Midbrain (tissue), 1 donor: Measurements from ENCODE around the gene MPV17.
A peak's percentile ranks its signal among the peaks of the same experiment; 100 is the strongest.
"Not testable (repeated sequence)": the region's sequence is repeated elsewhere in the genome, so short reads cannot be mapped to it uniquely, and the experiment has no call there.

Experiments used
- DNase-seq: peaks from one replicate; lab custom pipeline; 2025; lab: John Stamatoyannopoulos, UW

MPV17 gene

DNA sequence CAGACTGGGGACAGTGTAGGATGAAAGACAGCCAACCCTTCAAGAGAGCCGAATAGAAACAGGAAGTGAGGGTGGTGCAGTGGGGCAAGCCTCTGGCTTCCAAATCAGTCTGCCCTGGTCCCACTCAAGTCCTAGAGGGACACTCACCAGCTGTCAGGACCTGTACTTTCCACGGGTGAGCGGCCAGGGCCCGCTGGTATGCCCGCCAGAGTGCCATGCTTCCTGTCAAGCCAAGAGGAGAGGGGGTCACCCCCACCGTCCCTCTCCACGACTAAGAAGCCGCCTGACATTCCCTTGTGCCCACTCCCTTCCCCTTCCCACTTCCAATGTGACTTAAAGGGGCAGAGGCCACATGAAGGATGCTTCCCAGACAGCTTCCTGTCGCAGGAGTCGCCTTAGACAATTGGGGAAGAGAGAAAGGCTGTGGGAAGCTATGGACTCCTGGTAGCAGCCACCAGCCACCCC is 564 bp downstream of the MPV17 start:
- no peak for DNase-seq

GRCh38 chr2:27320958-27321543 is 1.8 kb downstream of the MPV17 start:
- no peak for DNase-seq

- not testable (repeated sequence) for DNase-seq
Measured at GRCh38 chr2:27319839-27320238, 3.1 kb downstream of the MPV17 start.

GRCh38 chr2:27316655-27317412 is 6.1 kb downstream of the MPV17 start:
- peak; percentile 29 for DNase-seq

GRCh38 chr2:27315122-27315521 is 7.8 kb downstream of the MPV17 start:
- no peak for DNase-seq

- no peak for DNase-seq
Measured at GRCh38 chr2:27314709-27315108, 8.2 kb downstream of the MPV17 start.

DNA sequence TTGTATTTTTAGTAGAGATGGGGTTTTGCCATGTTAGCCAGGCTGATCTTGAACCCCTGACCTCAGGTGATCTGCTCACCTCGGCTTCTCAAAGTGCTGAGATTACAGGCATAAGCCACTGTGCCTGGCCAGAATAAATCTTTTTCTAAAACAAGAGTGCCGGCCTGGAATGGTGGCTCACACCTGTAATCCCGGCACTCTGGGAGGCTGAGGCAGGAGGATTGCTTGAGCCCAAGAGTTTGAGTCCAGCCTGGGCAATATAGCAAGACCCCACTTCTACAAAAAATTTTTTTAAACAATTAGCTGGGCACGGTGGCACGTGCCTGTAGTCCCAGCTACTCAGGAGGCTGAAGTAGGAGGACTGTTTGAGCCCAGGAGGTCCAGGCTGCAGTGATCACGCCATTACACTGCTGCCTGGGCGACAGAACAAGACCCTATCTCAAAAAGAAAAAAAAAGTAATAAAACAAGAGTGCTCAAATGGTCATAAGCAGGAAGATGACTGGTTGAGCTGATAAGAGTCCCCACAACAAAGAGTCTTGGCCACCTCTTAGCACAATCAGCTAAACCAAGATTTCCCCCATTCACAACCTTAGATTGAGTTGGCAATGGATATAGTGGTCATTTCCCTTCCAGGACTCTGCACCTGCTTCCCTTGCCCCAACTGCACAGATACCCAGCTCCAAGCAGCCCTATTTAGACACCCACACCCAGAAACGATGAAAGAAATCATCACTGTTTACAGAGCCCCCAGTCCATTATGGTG is 8.8 kb downstream of the MPV17 start:
- no peak for DNase-seq

DNA sequence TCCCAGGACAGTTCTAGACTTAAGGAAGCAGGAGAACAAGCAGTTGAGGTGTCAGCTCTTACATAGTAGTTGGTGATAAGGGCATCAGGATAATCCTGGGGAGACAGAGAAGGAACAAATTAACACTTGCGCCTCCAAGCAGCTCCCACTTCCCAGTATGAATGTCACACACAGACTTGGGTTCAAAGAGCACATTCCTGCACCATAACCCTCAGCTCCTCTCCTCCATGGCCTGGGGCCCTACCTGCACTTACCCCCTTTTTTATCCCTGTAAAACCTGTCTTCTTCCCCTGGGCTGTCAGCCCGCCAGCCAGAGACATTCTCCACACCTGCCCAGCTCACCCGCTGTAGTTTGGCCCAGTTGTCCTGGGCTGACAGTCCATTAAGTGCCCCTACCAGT is 10.7 kb downstream of the MPV17 start:
- DNase-seq, result no peak

DNA sequence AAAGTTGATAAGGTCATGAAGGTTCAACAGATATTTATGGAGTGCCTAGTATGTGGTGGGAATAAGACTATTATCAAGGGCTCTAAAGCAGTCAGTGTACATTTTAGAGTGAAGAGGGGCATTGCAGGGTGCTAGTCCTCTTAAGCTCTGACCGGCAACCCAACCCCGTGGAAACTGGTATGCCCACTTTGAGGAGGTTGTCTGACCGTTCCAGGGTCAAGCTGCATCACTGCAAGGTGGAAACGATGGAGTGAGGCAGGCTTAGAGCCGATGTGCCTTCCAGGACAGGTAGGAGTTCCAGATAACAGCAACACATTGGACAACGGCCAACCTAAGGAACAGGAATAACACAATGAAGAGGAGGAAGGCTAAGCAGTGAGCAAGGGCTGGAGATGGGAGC is 13.2 kb downstream of the MPV17 start:
- no peak for DNase-seq

GRCh38 chr2:27308359-27308881 is 14.5 kb downstream of the MPV17 start, which contains the start of gene UCN:
TSS of gene UCN (minus strand) at chr2:27308445. CDS start at chr2:27307895, 550 bp downstream.
- DNase-seq, result no peak

DNA sequence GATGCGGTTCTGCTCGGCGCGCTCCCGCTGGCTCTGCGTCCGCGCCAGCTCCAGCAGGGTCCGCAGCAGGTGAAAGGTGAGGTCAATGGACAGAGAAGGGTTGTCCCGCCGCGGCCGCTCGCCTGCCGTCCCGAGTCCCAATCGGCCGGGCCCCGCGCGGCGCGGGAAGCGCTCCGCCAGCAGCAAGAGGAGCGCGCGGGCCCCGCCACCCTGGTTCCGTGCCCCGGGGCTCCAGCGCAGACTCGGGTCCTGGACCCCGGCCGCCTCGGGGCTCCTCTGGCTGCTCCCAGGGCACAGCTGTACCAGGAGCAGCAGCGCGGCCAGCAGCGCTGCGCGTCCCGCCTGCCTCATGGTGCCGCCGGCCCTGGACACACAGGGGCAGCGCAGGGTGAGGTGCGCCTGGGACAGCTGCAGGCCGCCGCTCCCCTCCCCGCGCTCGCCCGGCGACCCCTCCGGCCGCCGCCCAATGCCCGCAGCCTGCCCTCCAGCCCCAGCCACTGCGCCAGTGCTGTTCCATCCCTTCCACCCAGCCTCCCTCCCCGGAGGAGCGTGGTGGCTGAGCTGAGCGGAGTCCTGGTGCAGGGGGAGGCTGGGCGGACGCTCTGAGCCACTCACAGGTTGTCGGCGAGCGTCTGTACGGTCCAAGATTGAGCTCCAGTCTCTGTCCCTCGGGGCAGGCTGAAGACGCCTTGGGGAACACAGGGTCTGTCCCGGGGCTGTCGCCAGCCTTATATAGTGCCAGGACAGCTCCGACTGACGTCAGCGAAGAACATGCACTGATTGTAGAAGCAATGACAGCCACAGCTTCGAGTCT is 15.1 kb downstream of the MPV17 start:
- DNase-seq, result no peak

GRCh38 chr2:27307287-27307544 is 15.7 kb downstream of the MPV17 start:
- DNase-seq, result no peak

- no peak for DNase-seq
Measured at GRCh38 chr2:27306573-27307286, 16.2 kb downstream of the MPV17 start.

DNA sequence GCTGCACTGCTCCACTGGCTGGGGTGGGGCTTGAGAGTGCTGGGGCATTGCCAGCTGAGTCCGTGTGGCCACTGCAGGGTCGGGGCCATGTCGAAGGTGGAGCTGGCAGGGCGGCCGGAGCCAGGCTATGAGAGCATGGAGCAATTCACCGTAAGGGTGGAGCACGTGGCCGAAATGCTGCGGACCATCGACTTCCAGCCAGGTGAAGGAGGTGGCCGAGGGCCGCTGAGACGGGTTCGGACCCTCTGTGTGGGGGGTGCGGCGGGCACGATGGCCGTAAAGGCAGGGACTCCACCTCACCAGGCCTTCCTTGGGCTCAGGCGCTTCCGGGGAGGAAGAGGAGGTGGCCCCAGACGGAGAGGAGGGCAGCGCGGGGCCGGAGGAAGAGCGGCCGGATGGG is 16.8 kb downstream of the MPV17 start:
- DNase-seq, result no peak

DNA sequence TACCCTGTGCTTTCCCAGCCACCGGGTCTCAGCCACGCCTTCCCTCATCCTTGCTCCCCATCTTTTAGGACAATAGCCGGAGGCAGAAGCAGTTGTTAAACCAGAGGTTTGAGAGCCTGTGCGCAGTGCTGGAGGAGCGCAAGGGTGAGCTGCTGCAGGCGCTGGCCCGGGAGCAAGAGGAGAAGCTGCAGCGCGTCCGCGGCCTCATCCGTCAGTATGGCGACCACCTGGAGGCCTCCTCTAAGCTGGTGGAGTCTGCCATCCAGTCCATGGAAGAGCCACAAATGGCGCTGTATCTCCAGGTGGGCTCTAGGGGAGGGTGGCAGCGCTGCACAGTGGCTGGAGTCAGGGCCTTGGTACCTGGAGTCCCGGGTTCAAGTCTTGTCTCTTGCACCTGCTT is 17.4 kb downstream of the MPV17 start:
- no peak for DNase-seq

- DNase-seq, result no peak
Measured at GRCh38 chr2:27304488-27305240, 18.2 kb downstream of the MPV17 start.

GRCh38 chr2:27303093-27304025 is 19.5 kb downstream of the MPV17 start:
- DNase-seq, result peak; percentile 55

DNA sequence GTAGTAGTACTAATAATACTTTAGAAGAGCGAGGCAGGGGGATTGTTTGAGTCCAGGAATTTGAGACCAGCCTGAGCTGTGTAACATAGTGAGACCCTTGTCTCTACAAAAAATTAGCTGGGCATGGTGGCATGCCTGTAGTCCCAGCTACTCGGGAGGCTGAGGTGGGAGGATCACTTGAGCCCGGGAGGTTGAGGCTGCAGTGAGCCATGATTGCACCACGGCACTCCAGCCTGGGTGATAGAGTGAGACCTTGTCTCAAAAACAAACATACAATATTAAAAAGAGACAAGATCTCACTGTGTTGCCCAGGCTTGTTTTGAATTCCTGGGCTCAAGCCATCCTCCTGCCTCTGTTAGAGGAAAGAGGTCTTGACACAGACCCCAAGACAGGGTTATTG is 22.3 kb downstream of the MPV17 start:
- DNase-seq, result not testable (repeated sequence)

GRCh38 chr2:27298391-27299080 is 24.4 kb downstream of the MPV17 start:
- DNase-seq, result no peak
